Smooth muscle cell (in vitro differentiated cells): ENCODE results near the gene ESR2. TPM values are rescaled to one million over a fixed set of nuclear protein-coding genes. Genes with fewer than 3 reads are reported as not detected.

Experiments used
- DNase-seq: peaks from one replicate; lab custom pipeline; 2025; ENCODE audit not compliant: unreplicated experiment; lab: John Stamatoyannopoulos, UW
- H2AFZ ChIP-seq: fragments of 200-600 bp; sonication (generic); 2 replicates; pipeline ENCODE4 v1.6.0; 2016; ENCODE audit warnings: antibody characterized with exemption, low read depth, mild to moderate bottlenecking
- H3F3A ChIP-seq: fragments of 200-600 bp; sonication (generic); 2 replicates; pipeline ENCODE4 v1.6.0; 2017; ENCODE audit warnings: antibody characterized with exemption, low read depth
- H3K27ac ChIP-seq: fragments of 200-600 bp; sonication (generic); 2 replicates; pipeline ENCODE4 v1.5.1; 2016; ENCODE audit warnings: low read depth, mild to moderate bottlenecking
- H3K27me3 ChIP-seq: fragments of 200-600 bp; sonication (generic); 2 replicates; pipeline ENCODE4 v1.6.1; 2016; ENCODE audit warnings: low read depth, mild to moderate bottlenecking
- H3K36me3 ChIP-seq: fragments of 200-600 bp; sonication (generic); 2 replicates; pipeline ENCODE4 v1.5.1; 2016; ENCODE audit warnings: low read depth
- H3K4me1 ChIP-seq: fragments of 200-600 bp; sonication (generic); 2 replicates; pipeline ENCODE4 v1.5.1; 2016; ENCODE audit warnings: low read depth
- H3K4me2 ChIP-seq: fragments of 200-600 bp; sonication (generic); 2 replicates; pipeline ENCODE4 v1.6.0; 2016; ENCODE audit warnings: mild to moderate bottlenecking
- H3K4me3 ChIP-seq: fragments of 200-600 bp; sonication (generic); 2 replicates; pipeline ENCODE4 v1.5.1; 2016; ENCODE audit warnings: mild to moderate bottlenecking
- H3K79me2 ChIP-seq: fragments of 200-600 bp; sonication (generic); 2 replicates; pipeline ENCODE4 v1.6.0; 2016; ENCODE audit warnings: low read depth, mild to moderate bottlenecking
- H3K9ac ChIP-seq: fragments of 200-600 bp; sonication (generic); 2 replicates; pipeline ENCODE4 v1.6.0; 2016; ENCODE audit warnings: low read depth
- H3K9me3 ChIP-seq: fragments of 200-600 bp; sonication (generic); replicated peaks from 2 replicates; pipeline ENCODE4 v1.5.1; 2016; ENCODE audit warnings: low read depth
- H4K20me1 ChIP-seq: fragments of 200-600 bp; sonication (generic); 2 replicates; pipeline ENCODE4 v1.6.0; 2016; ENCODE audit warnings: low read depth
- CTCF ChIP-seq: fragments of 200-600 bp; sonication (generic); IDR thresholded peaks from 2 replicates; pipeline ENCODE4 v1.5.1; 2017; ENCODE audit warnings: borderline replicate concordance, mild to moderate bottlenecking, antibody characterized with exemption; ENCODE audit not compliant: insufficient read depth, poor library complexity, severe bottlenecking
- WGBS: methylation state at CpG from one replicate; pipeline ENCODE4 v1.1.7; 2016; ENCODE audit warnings: low lambda C conversion rate; 5-methylcytosine and 5-hydroxymethylcytosine counted together
- polyA plus RNA-seq: library from polyadenylated mRNA; unstranded; fragments of >200 nt; fragmentation: Nextera tagmentation; extraction: Ambion mirVana; gene quantifications from 2 replicates; pipeline ENCODE4 v1.2.1, GENCODE V29; 2016
- total RNA-seq: library from RNA; depleted of rRNA; stranded (reverse); fragments of >200 nt; gene quantifications from 2 replicates; pipeline ENCODE4 v1.2.3, GENCODE V29; 2014

The ESR2 gene
- total and polyA plus RNA-seq, 2 experiments from 2014 or later, result not detected

GRCh38 chr14:64174922-64175782 lies 119.0 kb downstream of the ESR2 start:
- H3K27me3 ChIP-seq, result no peaks in the 10 kb centered on the region
- no peaks in the 10 kb centered on the region for H4K20me1 ChIP-seq
- no peaks in the 10 kb centered on the region for H3K36me3 ChIP-seq
- no peaks in the 10 kb centered on the region for H3K9me3 ChIP-seq
- H3K79me2 ChIP-seq, result no peaks in the 10 kb centered on the region
- no peak overlapping the region for H2AFZ ChIP-seq
- no peak for TF ChIP-seq CTCF
- H3K4me1 ChIP-seq, result no peaks in the 10 kb centered on the region
- no peak overlapping the region for H3K9ac ChIP-seq
- no peak overlapping the region for H3K4me3 ChIP-seq
- DNase-seq, result no peak
- 97% methylated on average over 2 of the region's 2 CpGs for WGBS
- H3K27ac ChIP-seq, result no peak overlapping the region
- no peaks in the 10 kb centered on the region for H3F3A ChIP-seq
- H3K4me2 ChIP-seq, result no peak overlapping the region

GRCh38 chr14:64170181-64170580 lies 124.0 kb downstream of the ESR2 start:
- H3F3A ChIP-seq, result no peaks in the 10 kb centered on the region
- H3K27me3 ChIP-seq, result no peaks in the 10 kb centered on the region
- H3K36me3 ChIP-seq, result no peaks in the 10 kb centered on the region

GRCh38 chr14:64159588-64159987 lies 134.6 kb downstream of the ESR2 start:
- no peaks in the 10 kb centered on the region for H3K4me1 ChIP-seq
- TF ChIP-seq CTCF, result no peak
- H3K4me3 ChIP-seq, result no peak overlapping the region
- H3K9me3 ChIP-seq, result no peaks in the 10 kb centered on the region
- no peaks in the 10 kb centered on the region for H3K27me3 ChIP-seq
- H3F3A ChIP-seq, result no peaks in the 10 kb centered on the region
- H3K79me2 ChIP-seq, result no peaks in the 10 kb centered on the region
- no peak overlapping the region for H2AFZ ChIP-seq
- H3K4me2 ChIP-seq, result no peak overlapping the region
- DNase-seq, result no peak
- WGBS, result 98% methylated on average over 3 of the region's 3 CpGs
- H3K27ac ChIP-seq, result no peak overlapping the region
- no peak overlapping the region for H3K9ac ChIP-seq
- H3K36me3 ChIP-seq, result no peaks in the 10 kb centered on the region
- H4K20me1 ChIP-seq, result no peaks in the 10 kb centered on the region

More at GRCh38 chr14:64170181-64170580, 124.0 kb downstream of the ESR2 start:
- Histone ChIP-seq H3K9ac (no peak overlapping the region), H3K79me2 (no peaks in the 10 kb centered on the region), H2AFZ (no peak overlapping the region), H3K4me1 (no peaks in the 10 kb centered on the region), H3K27ac (no peak overlapping the region), H4K20me1 (no peaks in the 10 kb centered on the region), H3K9me3 (no peaks in the 10 kb centered on the region), H3K4me2 (no peak overlapping the region), H3K4me3 (no peak overlapping the region)
- no peak for TF ChIP-seq CTCF
- no peak for DNase-seq
- WGBS, result 98% methylated on average over 8 of the region's 8 CpGs

- WGBS, result 94% methylated on average over 2 of the region's 2 CpGs
- no peak for TF ChIP-seq CTCF
These were observed 135.6 kb downstream of the ESR2 start for GRCh38 chr14:64158608-64159007.

More at GRCh38 chr14:64158608-64159007, 135.6 kb downstream of the ESR2 start:
- H3K79me2 ChIP-seq, result no peaks in the 10 kb centered on the region
- H3K36me3 ChIP-seq, result no peaks in the 10 kb centered on the region
- H4K20me1 ChIP-seq, result no peaks in the 10 kb centered on the region
- DNase-seq, result no peak
- H3K4me2 ChIP-seq, result no peak overlapping the region
- H3K27me3 ChIP-seq, result no peaks in the 10 kb centered on the region
- no peaks in the 10 kb centered on the region for H3K9me3 ChIP-seq
- H3K4me1 ChIP-seq, result no peaks in the 10 kb centered on the region
- no peak overlapping the region for H3K27ac ChIP-seq
- no peak overlapping the region for H3K4me3 ChIP-seq
- H2AFZ ChIP-seq, result no peak overlapping the region
- no peaks in the 10 kb centered on the region for H3F3A ChIP-seq
- H3K9ac ChIP-seq, result no peak overlapping the region
